ENCODE data around the gene TMEM72. TPM values are rescaled to one million over a fixed set of nuclear protein-coding genes. Genes with fewer than 3 reads are reported as not detected.

The TMEM72 gene
- 10 to 100 TPM; 14.9 to 40.6 (median 17.4) TPM for total RNA-seq
- long read RNA-seq, donor 1, transcript TMEM72-201 (5 exons, 3,009 nt), result major isoform, 7 of 14 reads
- long read RNA-seq, donor 1, partial matches to known transcripts, result 2 of 14 reads
- long read RNA-seq, donor 1, other reads (novel, unspliced or antisense), result 4 of 14 reads
- long read RNA-seq, donor 2, partial matches to known transcripts, result 0 of 1 reads
- long read RNA-seq, donor 2, other reads (novel, unspliced or antisense), result 0 of 1 reads

DNA sequence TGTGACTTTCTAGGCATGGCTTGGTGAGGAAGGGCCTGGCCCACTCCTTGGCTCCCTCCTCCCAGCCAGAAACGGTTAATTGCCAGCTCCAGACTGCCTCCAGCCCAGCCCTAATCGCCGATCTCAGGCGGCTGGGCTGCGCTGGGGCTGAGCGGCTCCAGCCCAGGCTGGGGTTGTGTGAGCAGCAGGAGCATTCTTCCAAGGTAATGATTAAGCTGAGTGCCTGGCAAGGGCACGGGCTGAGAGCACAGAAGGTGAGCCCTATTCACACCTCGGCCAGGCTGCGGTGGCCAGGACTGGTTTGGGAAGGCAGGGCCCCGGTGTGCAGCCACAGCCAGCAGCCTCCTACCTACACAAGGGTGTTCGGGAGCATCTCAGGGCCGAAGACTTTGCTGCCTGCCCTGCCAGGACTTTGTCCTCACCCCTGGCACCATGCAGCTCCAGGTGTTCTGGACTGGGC lies at the start of gene TMEM72:
Gene TMEM72, plus strand, starts transcription at position 257 of the 460 bp plus-strand sequence. Its CDS starts 176 bp downstream, at position 433.
- no peak within 1 kb of the TSS for H3K4me3 ChIP-seq
- DNase-seq (peak; percentile 75 to 84 (median 82)), ATAC-seq (peak; percentile 92)
- TF ChIP-seq, protein P1, sequence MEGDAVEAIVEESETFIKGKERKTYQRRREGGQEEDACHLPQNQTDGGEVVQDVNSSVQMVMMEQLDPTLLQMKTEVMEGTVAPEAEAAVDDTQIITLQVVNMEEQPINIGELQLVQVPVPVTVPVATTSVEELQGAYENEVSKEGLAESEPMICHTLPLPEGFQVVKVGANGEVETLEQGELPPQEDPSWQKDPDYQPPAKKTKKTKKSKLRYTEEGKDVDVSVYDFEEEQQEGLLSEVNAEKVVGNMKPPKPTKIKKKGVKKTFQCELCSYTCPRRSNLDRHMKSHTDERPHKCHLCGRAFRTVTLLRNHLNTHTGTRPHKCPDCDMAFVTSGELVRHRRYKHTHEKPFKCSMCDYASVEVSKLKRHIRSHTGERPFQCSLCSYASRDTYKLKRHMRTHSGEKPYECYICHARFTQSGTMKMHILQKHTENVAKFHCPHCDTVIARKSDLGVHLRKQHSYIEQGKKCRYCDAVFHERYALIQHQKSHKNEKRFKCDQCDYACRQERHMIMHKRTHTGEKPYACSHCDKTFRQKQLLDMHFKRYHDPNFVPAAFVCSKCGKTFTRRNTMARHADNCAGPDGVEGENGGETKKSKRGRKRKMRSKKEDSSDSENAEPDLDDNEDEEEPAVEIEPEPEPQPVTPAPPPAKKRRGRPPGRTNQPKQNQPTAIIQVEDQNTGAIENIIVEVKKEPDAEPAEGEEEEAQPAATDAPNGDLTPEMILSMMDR (IDR thresholded peaks at IDR 0.05), result no peak
- no peaks in the 10 kb centered on the region for H3K36me3 ChIP-seq (ENCODE audit: low read depth)
- peaks cover 38% of the 10 kb centered on the region for H3K4me1 ChIP-seq (ENCODE audit: low read depth)
- intact Hi-C loops (cut with DNase I, micrococcal nuclease), result loop anchor here in 1 of 2 donors (2.0 kb wide), 1 partner anchor 68 kb away; the partner anchor contains the start of gene DEPP1
- no peaks in the 10 kb centered on the region for H3K9me3 ChIP-seq

GRCh38 chr10:44862006-44862751 lies 49.0 kb upstream of the TMEM72 start:
- intact Hi-C loops (cut with DNase I, micrococcal nuclease), result loop anchor here in 1 of 2 donors (10.0 kb wide), 1 partner anchor 1187 kb away; no protein-coding TSS in a partner anchor
- TF ChIP-seq, protein P1 (IDR thresholded peaks at IDR 0.05), result no peak
- DNase-seq, result no peak
- Histone ChIP-seq H3K9me3 (no peaks in the 10 kb centered on the region), H3K4me1 (ENCODE audit: low read depth) (peaks cover 10% of the 10 kb centered on the region), H3K4me3 (no peak overlapping the region), H3K36me3 (ENCODE audit: low read depth) (no peaks in the 10 kb centered on the region)
- ATAC-seq, result no peak

- Histone ChIP-seq H3K4me3 (no peak overlapping the region), H3K4me1 (ENCODE audit: low read depth) (peaks cover 10% of the 10 kb centered on the region), H3K36me3 (ENCODE audit: low read depth) (no peaks in the 10 kb centered on the region), H3K9me3 (no peaks in the 10 kb centered on the region)
- no peak for ATAC-seq
- TF ChIP-seq, protein P1 (IDR thresholded peaks at IDR 0.05), result no peak
- intact Hi-C loops (cut with DNase I, micrococcal nuclease), result loop anchor here in 1 of 2 donors (10.0 kb wide), 1 partner anchor 1188 kb away; no protein-coding TSS in a partner anchor
- DNase-seq, result no peak
Measured at GRCh38 chr10:44862924-44863323, 48.2 kb upstream of the TMEM72 start.

- H3K4me1 ChIP-seq (ENCODE audit: low read depth), result peaks cover 10% of the 10 kb centered on the region
- intact Hi-C loops (cut with DNase I, micrococcal nuclease), result loop anchor here in 1 of 2 donors (10.0 kb wide), 1 partner anchor 1189 kb away; no protein-coding TSS in a partner anchor
- DNase-seq (no peak), ATAC-seq (no peak)
- no peak overlapping the region for H3K4me3 ChIP-seq
- H3K9me3 ChIP-seq, result no peaks in the 10 kb centered on the region
- TF ChIP-seq, protein P1 (IDR thresholded peaks at IDR 0.05), result no peak
- no peaks in the 10 kb centered on the region for H3K36me3 ChIP-seq (ENCODE audit: low read depth)
Measured at GRCh38 chr10:44863344-44864047, 47.6 kb upstream of the TMEM72 start.

- ATAC-seq, result peak; percentile 76
- Histone ChIP-seq H3K9me3 (no peaks in the 10 kb centered on the region), H3K4me1 (ENCODE audit: low read depth) (peaks cover 10% of the 10 kb centered on the region), H3K4me3 (no peak overlapping the region), H3K36me3 (ENCODE audit: low read depth) (no peaks in the 10 kb centered on the region)
- intact Hi-C loops (cut with DNase I, micrococcal nuclease), result loop anchor here in 1 of 2 donors (10.0 kb wide), 1 partner anchor 1189 kb away; no protein-coding TSS in a partner anchor
- peak in 2 of 3 donors; percentile 47 to 75 for DNase-seq
- TF ChIP-seq, protein P1 (IDR thresholded peaks at IDR 0.05), result no peak
Measured at GRCh38 chr10:44864051-44864450, 47.1 kb upstream of the TMEM72 start.
